Astrocyte (in vitro differentiated cells and primary cell): ENCODE results near the gene SMIM28.

Experiments
- CTCF ChIP-seq: IDR thresholded peaks from 2 replicates; pipeline ENCODE4 v1.5.1; 2011; ENCODE audit warnings: low read depth, mild to moderate bottlenecking, inconsistent platforms, low read length, moderate library complexity; ENCODE audit not compliant: insufficient read depth
- EZH2 ChIP-seq: IDR thresholded peaks from 2 replicates; pipeline ENCODE4 v1.6.1; 2012; ENCODE audit warnings: mild to moderate bottlenecking, low read length, inconsistent platforms; ENCODE audit not compliant: insufficient read depth

GRCh38 chr6:138377042-138377441 lies 663 bp upstream of the SMIM28 start:
- TF ChIP-seq CTCF = no peak
- no peak for TF ChIP-seq EZH2
